Muscle of leg (tissue), 11 donors: ENCODE measurements around the gene SETD3. TPM values are rescaled to one million over a fixed set of nuclear protein-coding genes. Genes with fewer than 3 reads are reported as not detected.

Experiments
- DNase-seq: peaks from one replicate; pipeline ENCODE4 v3.0.0; 2013
- H3K27ac ChIP-seq: one replicate; pipeline ENCODE4 v1.5.1; 2013; ENCODE audit warnings: mild to moderate bottlenecking, low read length, control low read depth
- H3K27me3 ChIP-seq: one replicate; pipeline ENCODE4 v1.6.1; 2013; ENCODE audit warnings: low read length; ENCODE audit not compliant: control insufficient read depth, insufficient read depth
- H3K36me3 ChIP-seq: one replicate; pipeline ENCODE4 v1.6.1; 2013; ENCODE audit warnings: low read length; ENCODE audit not compliant: control insufficient read depth, insufficient read depth
- H3K4me1 ChIP-seq: one replicate; pipeline ENCODE4 v1.6.1; 2013; ENCODE audit warnings: low read length; ENCODE audit not compliant: control insufficient read depth, insufficient read depth
- H3K4me3 ChIP-seq: one replicate; pipeline ENCODE4 v1.5.1; 2013; ENCODE audit warnings: low read length, control low read depth
- H3K9me3 ChIP-seq: replicated peaks from 2 replicates; pipeline ENCODE4 v1.6.1; 2013; ENCODE audit warnings: low read depth, low read length; ENCODE audit not compliant: control insufficient read depth
- WGBS: methylation state at CpG from one replicate; pipeline ENCODE4 v1.1.5; 2013; ENCODE audit warnings: missing lambda C conversion rate; ENCODE audit not compliant: insufficient coverage; 5-methylcytosine and 5-hydroxymethylcytosine counted together
- polyA plus RNA-seq, 8 donors: library from polyadenylated mRNA; unstranded; fragments of 120-200 nt; gene quantifications; one replicate each; pipeline versions ENCODE4 v1.2.1 to v1.2.3, GENCODE V29; 2013; ENCODE audit warnings: inconsistent platforms in 1 of 8, low replicate concordance in 1 of 8; ENCODE audit not compliant: insufficient read length in 8 of 8, insufficient read depth in 1 of 8
- total RNA-seq: library from RNA; stranded (reverse); fragments of 120-200 nt; gene quantifications from one replicate; pipeline ENCODE4 v1.2.4, GENCODE V29; 2013

SETD3 gene
- total and polyA plus RNA-seq, 9 donors = 53.3 to 99.2 (median 61.1) TPM

DNA sequence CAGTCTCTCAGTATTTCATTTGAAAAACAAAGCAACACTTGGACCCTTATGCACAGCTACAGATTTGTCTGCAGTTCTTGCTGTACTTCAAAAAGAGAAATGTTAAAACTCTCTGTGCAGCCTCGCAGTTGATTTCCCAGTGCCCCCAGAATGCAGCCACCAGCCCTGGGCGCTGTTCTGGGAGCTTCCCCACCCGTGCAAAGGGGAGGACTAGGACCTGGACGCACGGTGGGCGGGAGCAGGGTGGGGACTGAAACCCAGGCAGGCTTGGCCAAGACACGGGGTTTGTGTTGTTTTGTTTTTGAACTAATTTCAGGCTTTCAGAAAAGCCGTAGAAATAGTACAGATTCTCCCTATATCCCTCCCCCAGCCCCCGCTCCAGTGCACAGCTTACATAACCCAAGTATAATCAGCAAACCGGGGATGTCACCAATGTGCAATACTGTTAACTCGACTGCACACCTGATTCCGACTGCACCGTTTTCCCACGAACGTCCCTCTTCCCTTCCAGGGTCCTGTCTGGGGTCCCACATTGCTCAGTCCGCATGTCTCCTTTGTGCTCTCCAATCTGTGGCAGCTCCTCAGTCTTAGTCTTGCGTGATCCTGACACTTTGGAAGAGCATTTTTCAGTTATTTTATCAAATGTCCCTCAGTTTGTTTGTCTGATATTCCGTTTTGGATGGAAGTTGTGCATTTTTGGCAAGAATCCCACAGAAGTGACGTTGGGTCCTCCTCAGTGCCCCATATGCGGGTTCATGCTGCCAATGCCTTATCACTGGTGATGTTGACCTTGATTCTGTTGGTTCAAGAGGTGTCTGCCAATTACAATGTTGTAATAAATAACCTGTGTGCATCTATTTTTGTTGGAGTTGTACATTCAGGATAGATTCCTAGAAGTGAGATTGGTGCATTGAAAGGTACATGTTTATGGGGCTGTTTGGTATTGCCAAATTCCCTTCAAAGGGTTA is 95.9 kb downstream of the SETD3 start:
- Histone ChIP-seq H3K4me3 (no peak overlapping the region), H3K4me1 (peaks cover 4% of the 10 kb centered on the region), H3K9me3 (peaks cover 3% of the 10 kb centered on the region), H3K27ac (no peak overlapping the region), H3K36me3 (no peaks in the 10 kb centered on the region), H3K27me3 (peaks cover 19% of the 10 kb centered on the region)
- no peak for DNase-seq
- WGBS = 91% methylated on average over 9 of the region's 20 CpGs

DNA sequence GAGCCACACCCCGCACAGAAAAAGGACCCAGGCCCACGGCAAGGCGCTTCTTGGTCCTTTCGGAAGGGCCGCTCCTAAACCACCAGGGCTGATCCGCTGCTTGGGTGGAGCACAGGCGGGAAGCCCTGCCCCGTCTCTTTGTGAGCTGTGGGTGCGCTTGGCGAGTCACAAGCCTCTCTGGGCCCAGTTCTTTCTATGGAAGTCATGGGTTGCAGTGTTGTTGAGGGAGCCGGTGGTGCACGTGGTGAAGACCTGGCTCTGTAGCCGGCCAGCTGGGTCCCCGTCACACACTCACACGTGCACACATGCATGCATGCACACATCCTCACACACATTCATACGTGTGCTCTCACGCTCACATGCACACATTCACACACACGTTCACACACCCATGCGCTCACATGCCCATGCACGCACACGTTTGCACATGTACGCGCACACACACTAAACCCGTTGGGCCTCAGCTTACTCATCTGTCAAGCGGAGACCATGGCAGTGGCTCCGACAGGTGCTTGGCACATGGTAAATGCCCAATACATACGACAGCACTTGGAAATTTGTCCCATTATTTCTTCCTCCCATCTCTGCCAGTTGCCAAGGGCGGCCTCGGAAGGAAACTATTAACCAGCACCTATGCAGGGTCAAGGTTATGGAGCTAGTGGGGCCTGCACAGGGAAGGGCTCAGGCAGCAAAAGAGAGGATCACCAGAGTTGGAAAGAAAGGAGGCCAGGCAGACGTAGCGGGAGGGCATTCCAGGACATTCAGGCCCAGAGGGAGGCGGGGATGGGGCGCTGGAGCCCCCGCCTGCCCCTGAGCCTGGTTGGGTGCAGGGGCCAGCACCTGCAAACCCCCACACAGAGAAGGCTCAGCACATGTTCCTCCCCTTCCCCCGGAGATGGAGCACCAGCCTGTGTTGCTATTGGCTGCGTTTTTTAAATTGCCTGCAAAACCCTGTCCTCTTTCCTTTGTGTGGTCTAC is 96.9 kb downstream of the SETD3 start:
- Histone ChIP-seq H3K27me3 (peaks cover 21% of the 10 kb centered on the region), H3K36me3 (no peaks in the 10 kb centered on the region), H3K4me1 (no peaks in the 10 kb centered on the region), H3K4me3 (no peak overlapping the region), H3K27ac (no peak overlapping the region), H3K9me3 (peaks cover 3% of the 10 kb centered on the region)
- WGBS = 80% methylated on average over 26 of the region's 36 CpGs
- DNase-seq = no peak

DNA sequence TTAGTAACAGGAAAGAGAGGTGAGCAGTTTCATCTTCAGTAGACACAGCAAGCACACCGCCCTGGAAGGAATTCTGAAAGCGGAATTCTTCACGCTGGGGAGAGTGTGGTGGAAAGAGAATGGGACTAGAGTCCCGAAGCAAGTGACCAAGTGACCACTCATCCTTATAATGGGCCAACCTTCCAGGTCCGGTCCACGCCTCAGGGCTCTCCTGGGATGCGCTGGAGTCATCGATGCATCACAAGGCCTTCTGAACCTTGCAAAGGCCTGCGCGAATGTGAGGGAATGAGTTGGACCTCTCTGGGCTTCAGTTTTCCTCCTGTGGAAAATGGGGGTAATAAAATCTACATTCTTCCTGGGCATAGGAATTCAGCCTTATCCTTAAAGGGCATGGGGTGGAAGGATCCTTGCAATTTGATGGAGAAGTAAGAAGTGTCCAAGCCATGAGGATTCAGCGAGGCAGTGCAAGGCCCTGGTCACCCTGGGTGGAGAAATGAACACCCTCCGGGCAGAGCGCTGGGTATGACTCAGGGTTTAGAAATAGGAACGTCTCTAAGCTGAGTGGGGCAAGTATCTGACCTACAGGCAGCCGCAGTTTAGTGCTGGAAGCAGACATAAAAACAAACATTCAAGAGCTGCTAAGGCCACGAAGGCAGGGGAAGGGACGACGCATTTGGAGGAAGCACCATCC is 97.7 kb downstream of the SETD3 start:
- Histone ChIP-seq H3K27ac (no peak overlapping the region), H3K36me3 (no peaks in the 10 kb centered on the region), H3K4me1 (no peaks in the 10 kb centered on the region), H3K4me3 (no peak overlapping the region), H3K9me3 (peaks cover 3% of the 10 kb centered on the region), H3K27me3 (peaks cover 21% of the 10 kb centered on the region)
- DNase-seq = no peak
- whole genome bisulfite sequencing = 77% methylated on average over 9 of the region's 18 CpGs

DNA sequence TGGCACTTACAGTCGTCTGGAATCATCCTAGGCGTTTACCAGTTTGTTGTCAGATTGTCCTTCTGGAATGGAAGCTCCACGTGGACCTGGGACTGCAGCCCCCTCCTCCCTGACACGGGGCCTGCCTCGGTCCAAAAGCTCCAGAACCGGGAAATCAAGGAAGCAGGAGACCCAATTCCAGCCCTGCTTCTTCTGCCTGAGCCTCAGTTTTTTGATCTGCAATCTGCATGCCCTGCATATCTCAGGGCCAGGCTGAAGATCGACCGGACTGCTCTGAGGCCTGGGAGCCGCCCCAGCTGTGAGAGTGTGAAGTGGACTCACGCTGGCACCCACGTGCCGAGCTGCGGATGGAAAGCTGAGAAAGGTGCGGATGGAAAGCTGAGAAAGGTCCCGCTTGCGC is 98.6 kb downstream of the SETD3 start:
- Histone ChIP-seq H3K36me3 (no peaks in the 10 kb centered on the region), H3K27ac (no peak overlapping the region), H3K4me1 (no peaks in the 10 kb centered on the region), H3K9me3 (peaks cover 3% of the 10 kb centered on the region), H3K4me3 (no peak overlapping the region), H3K27me3 (peaks cover 21% of the 10 kb centered on the region)
- no peak for DNase-seq
- 46% methylated on average over 14 of the region's 16 CpGs for WGBS

DNA sequence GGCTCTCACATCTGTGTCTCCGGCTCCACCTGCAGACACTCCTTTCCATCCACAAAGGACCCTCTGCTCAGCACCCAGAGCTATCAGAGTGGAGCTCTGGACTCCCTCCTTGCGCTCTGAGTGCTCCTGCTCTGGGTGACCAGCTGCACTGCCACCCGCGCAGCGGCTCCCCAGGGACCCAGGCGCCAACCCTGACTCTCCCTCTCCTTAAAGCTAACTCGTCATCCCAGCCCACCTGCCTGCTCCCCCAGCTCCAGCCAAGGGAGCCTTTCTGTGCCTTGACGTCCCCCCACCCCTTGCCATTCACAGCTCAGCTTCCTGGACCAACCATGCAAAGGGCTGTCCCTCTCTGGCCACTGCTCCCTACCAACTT is 99.0 kb downstream of the SETD3 start:
- no peak for DNase-seq
- Histone ChIP-seq H3K9me3 (peaks cover 3% of the 10 kb centered on the region), H3K27me3 (peaks cover 21% of the 10 kb centered on the region), H3K27ac (no peak overlapping the region), H3K36me3 (no peaks in the 10 kb centered on the region), H3K4me1 (no peaks in the 10 kb centered on the region), H3K4me3 (no peak overlapping the region)
- WGBS = 79% methylated on average over 7 of the region's 8 CpGs

DNA sequence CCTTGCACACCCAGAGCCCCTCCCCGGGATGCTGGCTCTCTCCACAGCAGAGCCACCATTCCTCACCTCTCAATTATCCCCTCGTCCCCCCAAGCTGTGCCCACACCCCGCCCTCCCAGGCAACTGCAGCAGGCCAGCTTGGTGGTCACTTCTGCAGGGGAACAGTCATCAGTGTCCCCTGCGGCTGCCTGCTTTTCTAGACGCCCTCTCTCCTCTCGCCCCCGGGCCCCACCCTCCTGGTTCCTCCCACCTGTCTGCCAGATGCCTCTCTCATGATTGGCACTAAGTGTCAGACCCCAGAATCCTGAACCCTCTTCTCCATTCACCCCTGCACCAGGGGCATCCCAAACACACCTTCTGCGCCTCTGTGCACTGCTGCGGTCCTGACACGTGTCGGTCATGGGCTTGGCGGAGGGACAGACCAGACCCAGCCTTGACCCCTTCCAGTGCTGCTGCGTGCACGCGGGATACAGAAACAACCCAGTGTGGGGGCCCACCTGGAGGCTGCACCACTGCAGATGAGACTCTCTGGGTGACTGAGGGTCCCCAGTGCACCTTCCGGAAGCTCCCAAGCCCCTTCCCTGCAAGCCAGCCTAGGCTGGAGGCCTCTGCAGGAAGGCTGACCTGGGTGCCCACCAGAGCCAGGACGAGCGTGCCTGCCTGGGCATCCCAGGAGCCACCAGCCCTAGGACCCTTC is 99.5 kb downstream of the SETD3 start:
- Histone ChIP-seq H3K27me3 (peaks cover 16% of the 10 kb centered on the region), H3K9me3 (peaks cover 3% of the 10 kb centered on the region), H3K27ac (no peak overlapping the region), H3K36me3 (no peaks in the 10 kb centered on the region), H3K4me1 (no peaks in the 10 kb centered on the region), H3K4me3 (no peak overlapping the region)
- DNase-seq = no peak
- WGBS = 64% methylated on average over 18 of the region's 18 CpGs

DNA sequence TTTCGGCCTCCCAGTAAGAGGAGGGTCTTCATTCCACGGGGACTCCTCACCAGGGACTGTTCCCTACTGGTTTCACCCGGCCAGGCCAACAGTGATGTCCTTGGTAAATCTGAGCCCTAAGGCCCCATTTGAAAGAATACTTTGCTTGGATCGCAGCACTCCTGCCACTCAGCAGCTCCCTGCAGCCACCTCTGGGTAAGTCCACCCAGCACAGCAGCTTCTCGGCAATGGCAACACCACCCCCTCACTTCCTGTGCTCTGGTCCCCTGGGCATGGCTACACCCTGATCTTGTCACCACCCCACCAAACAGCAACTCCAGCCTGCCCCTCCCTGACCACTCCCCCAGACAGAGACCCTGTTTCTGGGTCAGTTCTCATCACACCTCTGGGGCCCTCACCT is 100.3 kb downstream of the SETD3 start:
- H3K4me3 ChIP-seq = no peak overlapping the region
- no peak overlapping the region for H3K27ac ChIP-seq
- 40% methylated on average over 5 of the region's 5 CpGs for WGBS
- peaks cover 14% of the 10 kb centered on the region for H3K27me3 ChIP-seq
- no peaks in the 10 kb centered on the region for H3K36me3 ChIP-seq
- no peak for DNase-seq
- peaks cover 3% of the 10 kb centered on the region for H3K9me3 ChIP-seq
- no peaks in the 10 kb centered on the region for H3K4me1 ChIP-seq

DNA sequence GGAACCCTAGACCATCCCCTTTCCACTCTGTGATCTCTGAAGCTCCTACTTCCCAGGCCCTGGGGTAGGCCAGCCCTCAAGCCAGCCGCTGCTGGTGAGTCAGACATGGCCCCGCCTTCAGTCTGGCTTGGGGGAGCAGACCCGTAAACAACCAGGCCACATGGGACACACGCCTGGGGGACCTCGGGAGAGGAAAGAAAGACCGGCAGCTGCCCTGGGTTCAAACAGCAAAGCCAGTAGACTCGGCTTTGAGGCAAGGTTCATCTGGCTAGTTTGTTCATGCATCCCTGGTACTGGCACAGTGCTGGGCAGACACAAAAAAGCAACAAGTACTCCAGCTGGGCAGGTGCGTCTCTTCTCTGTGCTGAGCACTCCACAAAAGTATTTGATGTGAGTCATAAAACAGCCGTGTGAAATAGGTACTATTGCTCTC is 101.9 kb downstream of the SETD3 start:
- H3K36me3 ChIP-seq = no peaks in the 10 kb centered on the region
- H3K27ac ChIP-seq = no peak overlapping the region
- DNase-seq = no peak
- no peaks in the 10 kb centered on the region for H3K4me1 ChIP-seq
- H3K9me3 ChIP-seq = no peaks in the 10 kb centered on the region
- H3K27me3 ChIP-seq = peaks cover 17% of the 10 kb centered on the region
- H3K4me3 ChIP-seq = no peak overlapping the region
- 30% methylated on average over 7 of the region's 9 CpGs for WGBS

DNA sequence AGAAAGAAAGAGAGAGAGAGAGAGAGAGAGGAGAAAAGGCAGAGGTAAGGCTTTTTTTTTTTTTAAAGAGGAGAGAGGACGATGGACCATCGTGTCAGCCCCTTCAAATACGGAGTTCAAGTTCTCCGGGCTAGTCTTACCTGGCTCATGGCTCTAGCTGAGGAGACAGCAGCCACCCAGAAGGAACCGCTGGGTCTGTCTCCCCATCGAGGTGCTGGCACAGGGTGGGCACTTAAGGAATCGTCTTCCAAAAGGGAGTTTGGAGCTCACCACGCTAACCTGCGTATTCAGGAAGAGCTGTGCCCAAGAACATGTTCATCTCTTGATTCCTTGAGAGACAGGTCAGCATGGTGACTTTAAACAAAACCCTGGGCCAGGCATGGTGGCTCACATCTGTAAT is 102.7 kb downstream of the SETD3 start:
- Histone ChIP-seq H3K4me1 (no peaks in the 10 kb centered on the region), H3K27ac (no peak overlapping the region), H3K27me3 (peaks cover 17% of the 10 kb centered on the region), H3K36me3 (no peaks in the 10 kb centered on the region), H3K4me3 (no peak overlapping the region), H3K9me3 (no peaks in the 10 kb centered on the region)
- 89% methylated on average over 8 of the region's 9 CpGs for WGBS
- no peak for DNase-seq
